ENCODE measurements around the gene IQCN.

DNA sequence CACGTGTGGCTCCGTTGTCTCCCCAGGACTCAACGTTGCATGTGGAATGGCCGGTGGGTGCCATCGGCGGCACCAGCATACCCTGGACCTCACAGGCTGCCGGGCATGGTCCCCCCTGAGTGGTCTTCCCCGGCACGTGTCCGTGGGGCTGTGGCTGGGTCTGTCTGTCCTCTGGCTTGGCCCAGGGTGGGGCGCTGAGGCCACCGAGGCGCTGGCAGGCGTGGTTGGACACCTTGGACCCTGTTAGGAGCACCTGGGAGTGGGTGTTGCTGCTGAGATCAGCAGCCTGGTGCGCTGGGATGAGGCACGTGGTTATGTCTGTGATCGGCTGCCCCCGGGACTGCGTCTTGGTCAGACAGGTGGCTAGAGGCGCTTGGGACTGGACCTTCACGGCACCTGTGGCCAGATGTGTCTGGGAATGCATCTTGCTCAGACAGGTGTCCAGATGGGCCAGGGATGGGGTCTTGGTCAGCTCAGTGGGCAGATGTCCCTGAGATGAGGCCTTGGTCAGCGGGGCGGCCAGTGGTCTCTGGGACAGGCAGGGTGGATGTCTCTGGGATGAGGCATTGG, 9.2 kb downstream of the IQCN start:
- TF ChIP-seq, protein P1, sequence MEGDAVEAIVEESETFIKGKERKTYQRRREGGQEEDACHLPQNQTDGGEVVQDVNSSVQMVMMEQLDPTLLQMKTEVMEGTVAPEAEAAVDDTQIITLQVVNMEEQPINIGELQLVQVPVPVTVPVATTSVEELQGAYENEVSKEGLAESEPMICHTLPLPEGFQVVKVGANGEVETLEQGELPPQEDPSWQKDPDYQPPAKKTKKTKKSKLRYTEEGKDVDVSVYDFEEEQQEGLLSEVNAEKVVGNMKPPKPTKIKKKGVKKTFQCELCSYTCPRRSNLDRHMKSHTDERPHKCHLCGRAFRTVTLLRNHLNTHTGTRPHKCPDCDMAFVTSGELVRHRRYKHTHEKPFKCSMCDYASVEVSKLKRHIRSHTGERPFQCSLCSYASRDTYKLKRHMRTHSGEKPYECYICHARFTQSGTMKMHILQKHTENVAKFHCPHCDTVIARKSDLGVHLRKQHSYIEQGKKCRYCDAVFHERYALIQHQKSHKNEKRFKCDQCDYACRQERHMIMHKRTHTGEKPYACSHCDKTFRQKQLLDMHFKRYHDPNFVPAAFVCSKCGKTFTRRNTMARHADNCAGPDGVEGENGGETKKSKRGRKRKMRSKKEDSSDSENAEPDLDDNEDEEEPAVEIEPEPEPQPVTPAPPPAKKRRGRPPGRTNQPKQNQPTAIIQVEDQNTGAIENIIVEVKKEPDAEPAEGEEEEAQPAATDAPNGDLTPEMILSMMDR (IDR thresholded peaks at IDR 0.05 in 8 of 11, conservative IDR thresholded peaks at IDR 0.05 in 3 of 11) = no peak
- TF ChIP-seq POLR2AphosphoS5 (IDR thresholded peaks at IDR 0.05) (peak in 2 of 3 donors; percentile 17 to 35), POLR2A (IDR thresholded peaks at IDR 0.05) (no peak)

Measured in spleen (tissue), 7 donors.